ENCODE measurements around the gene ALOX12. TPM values are rescaled to one million over a fixed set of nuclear protein-coding genes. Genes with fewer than 3 reads are reported as not detected.

Gene ALOX12
- total RNA-seq, 1 experiment from 2014 or later, result not detected

DNA sequence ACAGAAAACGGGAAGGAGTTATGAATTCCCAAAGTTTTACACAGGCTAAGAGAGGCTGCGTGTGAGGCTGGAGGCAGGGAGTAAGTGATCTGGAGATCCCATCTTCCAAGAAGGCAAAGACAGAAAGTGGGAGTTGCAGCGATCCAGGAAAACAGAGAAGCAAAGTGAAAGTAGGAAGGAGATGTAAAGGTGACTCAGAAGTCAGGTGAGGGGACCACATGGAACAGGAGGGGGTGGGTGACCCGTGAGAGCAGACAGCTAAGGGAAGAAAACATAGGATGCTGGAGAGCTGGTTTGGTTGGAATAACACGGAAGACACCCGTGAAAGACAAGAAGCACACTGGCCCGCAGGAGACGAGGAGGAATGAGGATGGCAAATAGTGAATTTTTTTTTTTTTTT lies 1.3 kb downstream of the ALOX12 start:
- peaks cover 11 to 12% of the 10 kb centered on the region in 2 experiments; a peak in 3 of 4 replicates for H3K36me3 ChIP-seq (ENCODE audit: control insufficient read depth in 1 of 2, insufficient read depth in 2 of 2, low read length in 2 of 2)
- H3K9me3 ChIP-seq (ENCODE audit: control insufficient read depth in 1 of 2, insufficient read depth in 1 of 2, low read depth in 1 of 2, low read length in 2 of 2), result no peaks in the 10 kb centered on the region
- H3K27me3 ChIP-seq (ENCODE audit: insufficient read depth, low read length), result no peaks in the 10 kb centered on the region
- ChIA-PET CTCF (no interaction called here), POLR2A (no interaction called here), RAD21 (ENCODE audit: low non-redundant PET in 1 of 2, low total read pairs in 2 of 2, uncharacterized antibody in 2 of 2, unreplicated experiment in 2 of 2) (no interaction called here)
- no peaks in the 10 kb centered on the region for H3K79me2 ChIP-seq (ENCODE audit: insufficient read depth, low read length)
- H4K20me1 ChIP-seq (ENCODE audit: insufficient read depth), result no peaks in the 10 kb centered on the region
- H3K9ac ChIP-seq (ENCODE audit: low read length), result no peak overlapping the region
- intact Hi-C loops (cut with micrococcal nuclease), result no loop called here
- no peak for TF ChIP-seq MAX (IDR thresholded peaks at IDR 0.05)
- TF ChIP-seq JUND (IDR thresholded peaks at IDR 0.05), result no peak
- TF ChIP-seq POLR2A (IDR thresholded peaks at IDR 0.05; ENCODE audit: borderline replicate concordance, extremely low read depth, insufficient read depth, insufficient read length), result no peak
- TF ChIP-seq POLR2AphosphoS5 (IDR thresholded peaks at IDR 0.05; ENCODE audit: low read depth, low read length), result no peak
- TF ChIP-seq TCF7L2 (IDR thresholded peaks at IDR 0.05; ENCODE audit: borderline replicate concordance, extremely low read depth, insufficient read depth, insufficient read length), result no peak
- TF ChIP-seq, protein P1, sequence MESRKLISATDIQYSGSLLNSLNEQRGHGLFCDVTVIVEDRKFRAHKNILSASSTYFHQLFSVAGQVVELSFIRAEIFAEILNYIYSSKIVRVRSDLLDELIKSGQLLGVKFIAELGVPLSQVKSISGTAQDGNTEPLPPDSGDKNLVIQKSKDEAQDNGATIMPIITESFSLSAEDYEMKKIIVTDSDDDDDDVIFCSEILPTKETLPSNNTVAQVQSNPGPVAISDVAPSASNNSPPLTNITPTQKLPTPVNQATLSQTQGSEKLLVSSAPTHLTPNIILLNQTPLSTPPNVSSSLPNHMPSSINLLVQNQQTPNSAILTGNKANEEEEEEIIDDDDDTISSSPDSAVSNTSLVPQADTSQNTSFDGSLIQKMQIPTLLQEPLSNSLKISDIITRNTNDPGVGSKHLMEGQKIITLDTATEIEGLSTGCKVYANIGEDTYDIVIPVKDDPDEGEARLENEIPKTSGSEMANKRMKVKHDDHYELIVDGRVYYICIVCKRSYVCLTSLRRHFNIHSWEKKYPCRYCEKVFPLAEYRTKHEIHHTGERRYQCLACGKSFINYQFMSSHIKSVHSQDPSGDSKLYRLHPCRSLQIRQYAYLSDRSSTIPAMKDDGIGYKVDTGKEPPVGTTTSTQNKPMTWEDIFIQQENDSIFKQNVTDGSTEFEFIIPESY (IDR thresholded peaks at IDR 0.05; ENCODE audit: extremely low read depth, insufficient replicate concordance, low read length), result no peak
- TF ChIP-seq REST (IDR thresholded peaks at IDR 0.05; ENCODE audit: low read depth), result no peak
- no peak for TF ChIP-seq CBX3 (IDR thresholded peaks at IDR 0.05; ENCODE audit: low read depth)
- TF ChIP-seq EZH2 (IDR thresholded peaks at IDR 0.05), result no peak
- TF ChIP-seq CEBPB (IDR thresholded peaks at IDR 0.05; ENCODE audit: low read depth), result no peak
- no peaks in the 10 kb centered on the region for H3K9me2 ChIP-seq (ENCODE audit: insufficient read depth)
- H3K4me3 ChIP-seq (replicated peaks in 1 of 2; ENCODE audit: low read depth in 1 of 2, low read length in 2 of 2), result no peak overlapping the region
- no TSS peak for BruUV-seq (replicated peaks)
- ATAC-seq, result no peak
- H3K27ac ChIP-seq (ENCODE audit: low read depth, low read length), result no peak overlapping the region
- no peak overlapping the region for H2AFZ ChIP-seq (ENCODE audit: low read depth, low read length, poor library complexity, severe bottlenecking)
- H3K4me2 ChIP-seq (ENCODE audit: low read length), result no peak overlapping the region
- no peak for DNase-seq (ENCODE audit: low read depth, low spot score)
- no peaks in the 10 kb centered on the region for H3K4me1 ChIP-seq (ENCODE audit: control insufficient read depth in 1 of 2, insufficient read depth in 2 of 2, low read length in 2 of 2)

Data from HCT116 (cell line).